MG63 (cell line): Measurements from ENCODE around the gene PRDM8. TPM values are rescaled to one million over a fixed set of nuclear protein-coding genes. Genes with fewer than 3 reads are reported as not detected.
A peak's percentile ranks its signal among the peaks of the same experiment; 100 is the strongest.

Source experiments
- DNase-seq: peaks from one replicate; pipeline ENCODE4 v3.0.0-alpha.2; 2020
- H3K27me3 ChIP-seq: fragments of 250-450 bp; sonication (Bioruptor Pico); 2 replicates; pipeline ENCODE4 v1.5.1; 2020; ENCODE audit warnings: mild to moderate bottlenecking, moderate library complexity
- H3K36me3 ChIP-seq: fragments of 250-450 bp; sonication (Bioruptor Pico); 2 replicates; pipeline ENCODE4 v1.5.1; 2020; ENCODE audit warnings: mild to moderate bottlenecking, moderate library complexity
- H3K4me3 ChIP-seq: fragments of 250-450 bp; sonication (Bioruptor Pico); 2 replicates; pipeline ENCODE4 v1.5.1; 2020; ENCODE audit warnings: mild to moderate bottlenecking, moderate library complexity
- H3K9me3 ChIP-seq: fragments of 250-450 bp; sonication (Bioruptor Pico); 2 replicates; pipeline ENCODE4 v1.5.1; 2020; ENCODE audit warnings: mild to moderate bottlenecking, moderate library complexity
- total RNA-seq: library from RNA; depleted of rRNA; stranded (reverse); fragments of >200 nt; shearing (Covaris generic); gene quantifications from 2 replicates; pipeline ENCODE4 v1.2.3, GENCODE V29; 2014; ENCODE audit warnings: low replicate concordance

The PRDM8 gene
- total RNA-seq, 1 experiment from 2014 or later: 3.6 TPM

- Histone ChIP-seq H3K9me3 (no peaks in the 10 kb centered on the region), H3K36me3 (no peaks in the 10 kb centered on the region), H3K4me3 (no peak overlapping the region), H3K27me3 (no peaks in the 10 kb centered on the region)
- DNase-seq: no peak
Observed at GRCh38 chr4:80179637-80180161, 17.6 kb upstream of the PRDM8 start.

DNA sequence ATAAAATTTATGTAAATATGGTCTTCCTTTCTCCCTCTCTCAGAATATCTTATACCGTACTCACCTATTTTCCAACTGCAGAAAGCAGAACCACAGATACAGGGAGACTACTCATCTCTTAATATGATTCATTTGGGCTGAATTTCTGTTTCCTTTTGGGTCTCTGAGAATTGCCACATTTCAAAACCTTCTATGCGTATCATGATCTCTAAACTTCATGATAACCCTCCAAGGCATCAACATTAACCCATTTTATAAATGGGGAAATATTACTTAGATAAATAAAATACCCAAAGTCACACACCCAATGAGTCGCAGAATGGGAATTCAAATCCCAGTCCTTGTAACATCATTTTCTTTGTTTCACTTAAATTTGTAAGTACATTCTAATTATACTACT lies 16.6 kb upstream of the PRDM8 start:
- DNase-seq: no peak
- Histone ChIP-seq H3K9me3 (no peaks in the 10 kb centered on the region), H3K36me3 (no peaks in the 10 kb centered on the region), H3K27me3 (no peaks in the 10 kb centered on the region), H3K4me3 (no peak overlapping the region)

- H3K4me3 ChIP-seq: no peak overlapping the region
- DNase-seq: peak; percentile 43
- H3K9me3 ChIP-seq: no peaks in the 10 kb centered on the region
- H3K36me3 ChIP-seq: no peaks in the 10 kb centered on the region
- no peaks in the 10 kb centered on the region for H3K27me3 ChIP-seq
Observed at GRCh38 chr4:80182237-80182866, 15.0 kb upstream of the PRDM8 start.

DNA sequence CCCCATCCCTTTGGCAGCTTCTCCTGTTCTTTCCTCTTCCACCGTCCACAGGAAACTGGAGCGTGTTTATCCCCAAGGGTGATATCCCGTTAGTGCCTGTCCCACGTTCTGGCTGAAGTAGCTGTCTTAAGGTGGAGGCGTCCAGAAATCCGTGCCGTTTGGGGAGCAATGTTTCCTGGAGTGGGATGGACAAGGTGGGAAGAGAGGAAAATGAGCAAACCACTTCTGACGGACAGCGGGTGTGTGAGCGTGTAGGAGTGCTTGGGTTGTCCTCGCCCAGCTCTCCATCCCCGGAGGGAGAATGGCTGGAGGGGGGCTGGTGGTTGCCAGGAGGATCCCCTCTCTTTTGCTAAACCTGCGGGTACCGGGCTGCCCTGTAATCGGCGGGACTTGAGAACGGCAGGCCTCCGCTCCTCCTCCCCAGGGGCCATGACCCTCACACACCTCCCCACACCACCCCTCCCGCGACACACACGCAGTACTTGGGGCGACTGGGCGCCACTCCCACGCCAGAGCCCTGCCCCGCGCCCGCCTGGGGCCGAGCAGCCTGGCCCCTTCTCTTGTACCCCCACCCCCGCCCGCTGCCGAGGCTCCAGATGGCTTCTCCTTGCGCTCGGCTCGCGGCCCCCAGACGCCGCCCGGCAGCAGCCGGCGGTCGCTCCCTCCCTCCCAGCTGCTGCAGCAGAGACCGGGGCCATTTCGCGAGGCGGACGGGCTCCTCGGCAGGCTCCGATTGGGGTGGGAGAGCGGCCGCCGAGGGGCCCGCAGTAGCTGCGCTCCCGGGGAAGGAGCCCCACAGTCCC lies 13.9 kb upstream of the PRDM8 start:
- peak overlapping the region; percentile 80 for H3K4me3 ChIP-seq
- no peaks in the 10 kb centered on the region for H3K9me3 ChIP-seq
- H3K27me3 ChIP-seq: no peaks in the 10 kb centered on the region
- DNase-seq: peak; percentile 43
- H3K36me3 ChIP-seq: no peaks in the 10 kb centered on the region

GRCh38 chr4:80184053-80184824 lies 13.1 kb upstream of the PRDM8 start:
- Histone ChIP-seq H3K27me3 (no peaks in the 10 kb centered on the region), H3K9me3 (no peaks in the 10 kb centered on the region), H3K4me3 (peak overlapping the region; percentile 80), H3K36me3 (no peaks in the 10 kb centered on the region)
- peak; percentile 86 for DNase-seq

DNA sequence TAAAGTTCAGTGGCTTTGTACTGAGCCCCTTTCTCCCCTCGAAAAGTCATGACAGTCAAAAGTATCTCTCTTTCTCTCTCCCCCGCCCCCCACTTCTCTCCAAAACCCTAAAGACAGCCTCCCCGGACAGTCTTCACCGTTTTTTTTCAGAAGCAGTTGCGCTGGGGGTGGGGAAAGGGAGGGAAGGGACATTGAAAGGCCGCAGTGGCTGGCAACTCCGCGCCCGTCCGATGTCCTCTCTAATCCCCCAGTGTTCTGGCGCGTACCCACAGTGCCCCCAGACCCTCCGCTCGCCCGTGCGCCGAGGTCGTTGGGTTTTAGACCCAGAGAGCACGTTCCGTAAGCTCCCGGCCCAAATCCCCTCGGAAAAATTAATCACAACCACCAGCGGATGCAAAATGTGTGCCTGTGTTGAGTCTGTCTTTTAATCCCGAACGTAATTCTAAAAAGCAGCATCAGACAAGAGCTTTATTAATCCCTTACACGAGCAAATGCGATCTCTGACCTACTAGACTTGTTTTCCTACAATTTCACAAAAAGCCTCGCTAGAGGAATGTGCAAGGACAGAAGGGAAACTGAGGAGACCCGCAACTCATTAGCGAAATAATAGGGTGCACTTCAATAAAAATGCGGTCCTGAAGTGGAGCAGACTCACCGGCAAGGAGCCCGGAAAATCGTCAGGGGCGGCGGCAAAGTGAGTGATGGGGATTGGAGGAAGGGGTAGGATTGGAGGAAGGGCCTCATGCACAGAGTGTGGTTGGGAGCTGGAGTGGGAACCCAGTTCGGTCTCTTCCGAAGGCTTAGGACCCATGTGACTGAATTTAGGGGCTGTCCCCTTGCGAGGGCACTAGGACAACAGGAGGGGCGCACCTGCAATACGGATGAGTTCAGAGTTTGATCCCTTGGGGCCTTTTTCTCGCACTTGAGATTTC lies 12.2 kb upstream of the PRDM8 start:
- Histone ChIP-seq H3K36me3 (no peaks in the 10 kb centered on the region), H3K9me3 (no peaks in the 10 kb centered on the region), H3K4me3 (peak overlapping the region; percentile 80), H3K27me3 (no peaks in the 10 kb centered on the region)
- peak; percentile 26 for DNase-seq

DNA sequence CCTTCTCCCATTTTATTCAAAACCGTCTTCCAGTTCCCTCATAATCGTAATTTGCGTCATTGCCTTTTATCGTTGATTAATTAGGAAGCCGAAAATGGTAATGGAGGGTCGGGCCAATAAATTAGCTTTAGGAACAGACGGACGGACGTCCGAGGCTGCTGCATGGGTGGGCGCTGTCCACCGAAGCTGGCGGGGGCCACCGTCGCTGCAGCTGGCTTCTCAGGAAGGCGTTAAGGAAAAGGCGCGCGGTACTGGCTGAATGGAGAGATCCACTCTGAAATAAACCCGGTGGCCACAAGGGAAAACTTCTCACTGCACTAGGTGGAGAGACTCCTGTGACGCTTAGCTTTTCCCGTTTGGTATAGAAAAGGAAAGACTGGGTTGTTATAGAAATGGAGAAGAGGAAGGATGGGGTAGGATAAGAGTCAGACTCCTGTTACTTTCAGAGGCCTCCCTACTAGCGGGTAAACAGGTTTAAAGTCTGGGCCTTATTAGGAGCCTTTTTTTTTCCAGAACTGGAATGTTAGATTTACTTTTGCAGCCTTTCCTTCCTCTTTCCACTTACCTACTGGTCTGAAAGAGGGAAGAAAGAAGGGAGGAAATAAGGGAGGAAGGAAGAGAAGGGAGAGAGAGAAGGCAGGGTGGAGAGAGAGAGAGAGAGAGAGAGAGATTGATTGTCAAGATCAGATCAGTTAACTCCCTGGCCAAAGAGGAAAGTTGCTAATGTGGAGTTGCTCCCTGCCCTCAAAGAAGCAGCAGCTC lies 11.3 kb upstream of the PRDM8 start:
- Histone ChIP-seq H3K36me3 (no peaks in the 10 kb centered on the region; the same call in 1 of the 2 replicates), H3K4me3 (no peak overlapping the region), H3K27me3 (no peaks in the 10 kb centered on the region), H3K9me3 (no peaks in the 10 kb centered on the region)
- DNase-seq: no peak

DNA sequence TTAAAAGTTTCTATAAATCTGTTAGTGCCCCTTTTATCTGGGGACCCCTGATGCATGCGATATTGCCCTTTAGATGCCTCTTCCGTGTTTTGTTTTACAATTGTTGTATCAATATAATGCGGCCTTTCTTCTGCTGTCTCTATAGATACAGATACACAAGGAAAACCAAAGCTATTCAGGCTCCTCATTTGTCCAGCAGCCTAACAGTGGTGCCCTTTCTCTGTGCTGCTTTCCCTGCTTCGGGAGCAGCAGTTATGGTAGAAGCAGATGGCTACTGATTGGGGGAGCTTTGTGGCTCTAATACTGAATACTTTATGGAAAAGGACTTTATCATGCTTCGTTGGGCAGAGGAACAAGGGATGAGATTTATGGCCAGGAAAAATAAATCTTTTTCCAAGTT lies 10.6 kb upstream of the PRDM8 start:
- H3K4me3 ChIP-seq: no peak overlapping the region
- no peak for DNase-seq
- H3K27me3 ChIP-seq: no peaks in the 10 kb centered on the region
- H3K9me3 ChIP-seq: no peaks in the 10 kb centered on the region
- H3K36me3 ChIP-seq: no peaks in the 10 kb centered on the region; the same call in 1 of the 2 replicates

- DNase-seq: no peak
- Histone ChIP-seq H3K27me3 (no peaks in the 10 kb centered on the region), H3K36me3 (no peaks in the 10 kb centered on the region; the same call in 1 of the 2 replicates), H3K4me3 (no peak overlapping the region), H3K9me3 (no peaks in the 10 kb centered on the region)
Observed at GRCh38 chr4:80187677-80188076, 9.6 kb upstream of the PRDM8 start.

DNA sequence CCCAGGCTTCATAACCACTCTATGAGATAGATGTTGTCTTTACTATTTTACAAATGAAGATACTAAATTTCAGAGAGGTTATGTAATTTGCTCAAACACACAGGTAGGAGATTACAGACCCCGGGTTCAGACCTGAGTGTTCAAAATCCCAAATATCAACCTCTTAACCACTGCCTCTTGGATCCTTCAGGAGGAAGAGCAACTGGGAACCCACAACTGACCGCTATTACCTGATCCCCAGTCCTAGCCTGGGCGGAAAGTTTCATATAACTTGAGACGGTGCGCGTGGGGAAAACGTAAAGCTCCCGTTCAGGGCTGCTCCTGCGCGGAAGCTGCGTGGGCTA lies 8.9 kb upstream of the PRDM8 start:
- H3K9me3 ChIP-seq: no peaks in the 10 kb centered on the region
- no peaks in the 10 kb centered on the region for H3K27me3 ChIP-seq
- H3K4me3 ChIP-seq: no peak overlapping the region
- DNase-seq: no peak
- H3K36me3 ChIP-seq: no peaks in the 10 kb centered on the region; the same call in 1 of the 2 replicates

DNA sequence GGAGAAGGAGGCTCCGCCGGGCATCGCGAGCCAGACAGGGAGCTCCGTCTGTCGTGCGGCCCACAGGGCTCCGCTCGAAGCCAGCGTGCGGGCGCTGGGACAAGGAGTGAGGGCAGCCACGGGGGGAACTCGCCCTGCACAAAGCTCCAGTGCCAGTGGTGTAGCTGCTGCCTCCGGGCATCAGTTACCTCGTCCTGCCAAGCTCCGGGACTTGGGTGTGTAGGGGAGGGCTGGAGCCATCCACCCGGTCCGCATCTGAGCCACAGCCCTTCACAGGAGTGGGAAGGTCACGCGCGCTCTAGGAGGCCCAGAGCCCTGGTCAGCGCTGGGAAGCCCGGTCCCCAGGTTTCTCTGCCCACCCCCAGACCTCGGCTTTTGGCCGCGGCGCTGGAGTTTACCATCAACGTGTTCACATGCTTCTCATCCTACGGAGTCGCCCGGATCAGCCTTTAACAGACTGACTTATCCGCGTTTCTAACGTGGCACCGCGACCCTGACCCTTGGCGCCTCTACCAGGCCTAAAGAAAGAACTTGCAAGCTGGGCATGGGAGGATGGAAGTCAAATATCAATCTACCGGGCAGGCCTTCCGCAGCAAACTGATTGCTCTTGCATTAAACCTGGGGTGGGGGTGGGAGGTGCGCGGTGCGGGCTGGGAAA lies 8.4 kb upstream of the PRDM8 start:
- H3K9me3 ChIP-seq: no peaks in the 10 kb centered on the region
- DNase-seq: no peak
- H3K4me3 ChIP-seq: no peak overlapping the region
- no peaks in the 10 kb centered on the region; the same call in 1 of the 2 replicates for H3K36me3 ChIP-seq
- H3K27me3 ChIP-seq: no peaks in the 10 kb centered on the region

DNA sequence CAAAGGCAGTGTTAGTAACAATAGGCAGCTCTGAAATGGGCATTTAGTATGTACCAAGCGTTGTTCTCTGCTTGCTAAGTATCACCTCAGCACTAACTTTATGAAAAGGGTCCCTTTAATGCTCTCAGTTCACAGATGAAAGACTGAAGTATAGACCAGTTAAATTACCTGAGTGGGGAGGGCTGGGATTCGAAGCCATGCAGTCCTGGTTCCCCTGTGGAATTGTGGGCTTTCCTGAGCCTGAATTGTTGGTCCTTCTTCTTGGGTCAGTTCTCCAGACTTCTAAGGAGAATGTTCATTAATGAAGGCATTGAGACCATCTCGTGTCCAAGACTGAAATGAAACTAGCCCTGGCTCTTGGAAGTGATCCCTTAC lies 7.7 kb upstream of the PRDM8 start:
- DNase-seq: no peak
- H3K9me3 ChIP-seq: no peaks in the 10 kb centered on the region
- H3K36me3 ChIP-seq: no peaks in the 10 kb centered on the region; the same call in 1 of the 2 replicates
- no peaks in the 10 kb centered on the region for H3K27me3 ChIP-seq
- no peak overlapping the region for H3K4me3 ChIP-seq

- no peak for DNase-seq
- H3K9me3 ChIP-seq: no peaks in the 10 kb centered on the region
- H3K36me3 ChIP-seq: no peaks in the 10 kb centered on the region; the same call in 1 of the 2 replicates
- H3K27me3 ChIP-seq: no peaks in the 10 kb centered on the region
- no peak overlapping the region for H3K4me3 ChIP-seq
Observed at GRCh38 chr4:80189956-80190677, 7.2 kb upstream of the PRDM8 start.

DNA sequence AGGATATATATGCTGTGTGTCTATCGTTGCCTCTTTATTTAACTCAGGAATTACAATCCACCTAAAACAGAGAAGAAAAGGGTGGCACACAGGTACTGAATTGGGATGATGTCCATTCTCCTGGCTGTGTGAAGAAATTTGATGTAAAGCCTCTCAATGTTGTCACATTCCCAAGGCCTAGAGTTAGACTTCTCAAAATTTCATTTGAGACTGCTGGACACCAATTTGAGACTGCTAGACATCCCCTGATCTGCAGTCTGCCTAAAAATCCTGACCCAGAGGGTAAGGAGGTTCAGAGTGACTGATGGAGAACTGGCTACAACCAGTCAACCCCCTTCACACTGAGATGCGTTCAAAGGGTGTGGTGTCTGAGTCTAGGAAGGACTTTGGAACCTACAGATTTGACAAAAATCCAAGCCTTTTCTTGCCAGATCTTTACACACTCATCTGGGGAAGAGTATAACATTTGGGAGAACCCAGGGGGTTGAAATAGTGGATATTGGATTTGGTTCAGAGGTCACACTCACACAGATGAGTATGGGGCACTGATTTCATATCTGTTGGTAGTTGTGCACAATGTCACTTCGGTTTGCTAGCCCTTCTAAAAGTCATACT lies 4.9 kb upstream of the PRDM8 start:
- Histone ChIP-seq H3K27me3 (no peaks in the 10 kb centered on the region), H3K4me3 (no peak overlapping the region), H3K36me3 (no peaks in the 10 kb centered on the region; the same call in 1 of the 2 replicates), H3K9me3 (no peaks in the 10 kb centered on the region)
- no peak for DNase-seq
